Activated CD8-positive, alpha-beta memory T cell treated with anti-CD3 and anti-CD28 coated beads, Interleukin-2, amount 50 U/mL, for 4 hours (primary cell): ENCODE results near the gene PI4KB.

Experiments
- DNase-seq: peaks from one replicate; pipeline ENCODE4 v3.0.0-alpha.2; 2020

The PI4KB gene

DNA sequence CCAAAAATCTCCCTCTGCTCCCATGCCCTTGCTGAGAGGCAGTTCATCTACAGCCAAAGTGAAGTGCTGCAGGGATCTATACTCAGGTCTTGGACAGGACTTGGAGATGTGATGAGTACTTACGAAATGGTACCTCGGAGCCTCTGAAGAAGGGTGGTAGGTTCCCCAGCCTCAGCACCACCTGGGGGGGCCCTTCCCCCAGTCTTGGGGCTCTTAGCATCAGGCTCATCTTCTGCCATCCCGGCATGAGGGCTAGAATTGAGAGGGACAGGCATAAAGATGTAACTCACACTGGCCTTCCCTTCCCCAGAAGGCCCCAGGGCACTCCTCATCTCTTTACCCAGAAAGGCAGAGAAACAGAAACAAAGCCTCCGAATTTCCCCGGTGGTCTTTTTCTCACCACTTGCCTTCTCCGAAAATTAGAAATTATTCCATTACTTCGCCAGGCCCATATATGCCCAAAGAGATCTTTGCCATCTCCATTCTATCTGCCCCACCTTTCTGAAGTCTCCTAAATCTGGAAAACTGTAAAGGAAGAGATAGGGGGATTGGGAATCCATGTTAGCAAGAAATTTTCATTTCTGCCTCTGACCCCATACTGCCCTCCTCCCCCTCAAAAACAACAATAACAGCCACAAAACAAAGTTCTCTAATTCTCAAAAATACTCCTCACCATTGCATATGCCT is 19.0 kb upstream of the PI4KB start:
- no peak for DNase-seq

DNA sequence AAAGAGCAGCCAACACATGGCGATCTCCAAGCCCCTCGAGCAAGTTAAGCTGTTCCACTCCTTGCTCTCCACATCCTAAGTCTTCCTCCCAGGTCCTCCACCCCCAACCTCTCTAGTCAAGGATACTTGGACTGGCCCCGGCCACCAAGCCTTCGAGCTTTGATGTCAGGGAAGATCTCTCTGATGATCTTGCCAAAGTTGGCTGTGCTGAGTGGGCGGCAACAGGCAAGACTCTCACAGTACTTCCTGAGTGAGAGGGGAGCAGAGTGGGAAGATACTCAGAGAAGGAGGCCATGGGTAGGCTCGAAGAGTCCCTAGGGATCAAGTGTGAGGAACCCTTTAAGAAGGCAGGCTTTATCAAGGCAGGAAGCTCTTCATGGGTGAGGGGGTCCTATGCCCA is 17.1 kb upstream of the PI4KB start:
- DNase-seq: no peak

DNA sequence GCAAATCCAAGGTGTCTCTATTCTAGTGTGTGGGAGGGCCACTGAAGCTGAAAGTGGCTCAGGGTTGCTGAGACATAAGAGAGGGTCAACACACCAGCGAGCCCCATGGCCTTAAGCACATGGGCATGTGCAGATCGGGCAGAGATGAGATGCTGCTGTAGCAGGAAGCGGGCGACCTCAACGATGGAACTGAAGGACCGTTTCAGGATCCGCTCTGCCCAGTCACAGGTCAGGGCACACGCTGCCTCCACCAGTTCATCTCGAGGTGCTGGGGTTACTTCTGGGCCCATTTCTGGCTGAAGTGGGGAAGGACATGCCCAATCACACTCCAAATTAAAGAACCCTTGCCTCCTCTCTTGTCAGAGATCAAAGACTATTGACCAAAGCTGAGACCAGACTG is 16.4 kb upstream of the PI4KB start:
- DNase-seq: no peak

DNA sequence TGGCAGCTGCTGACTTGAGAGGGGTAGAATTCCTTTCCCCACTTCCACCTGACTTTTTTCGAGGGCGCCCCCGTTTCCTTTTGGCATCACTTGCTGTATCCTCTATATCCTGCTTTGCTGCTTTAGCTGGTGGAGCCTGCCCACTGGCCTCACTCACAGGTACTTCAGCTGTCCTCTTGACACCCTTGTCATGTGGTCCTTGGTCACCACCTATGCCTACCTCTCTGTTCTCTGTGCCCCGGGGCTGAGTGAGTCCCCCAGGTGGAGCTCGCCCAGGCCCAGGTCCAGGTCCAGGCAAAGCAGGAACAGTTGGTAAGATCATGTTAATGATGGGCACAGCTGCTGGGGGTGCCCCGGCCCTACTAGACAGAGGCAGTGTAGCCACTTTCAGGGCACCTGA is 15.4 kb upstream of the PI4KB start:
- DNase-seq: no peak

DNA sequence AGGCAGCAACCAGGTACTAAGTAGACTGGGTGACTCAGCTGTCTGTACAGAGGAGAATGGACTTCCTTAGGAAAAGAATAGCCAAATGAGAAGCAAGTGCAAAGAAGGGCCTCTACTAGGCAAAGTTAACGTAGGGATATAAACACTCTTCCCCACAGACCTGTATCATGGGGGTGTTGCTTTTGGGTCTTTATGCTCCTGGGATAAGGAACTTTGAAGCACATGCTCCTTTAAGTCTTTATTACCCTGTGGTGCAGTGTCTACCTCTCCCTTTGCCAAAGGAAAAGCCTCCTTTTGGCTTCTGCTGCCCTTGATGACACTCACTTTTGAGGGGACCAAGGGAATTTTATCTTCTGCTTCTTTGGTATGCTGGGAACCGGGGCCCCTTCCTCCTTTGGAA is 14.8 kb upstream of the PI4KB start:
- DNase-seq: no peak

DNA sequence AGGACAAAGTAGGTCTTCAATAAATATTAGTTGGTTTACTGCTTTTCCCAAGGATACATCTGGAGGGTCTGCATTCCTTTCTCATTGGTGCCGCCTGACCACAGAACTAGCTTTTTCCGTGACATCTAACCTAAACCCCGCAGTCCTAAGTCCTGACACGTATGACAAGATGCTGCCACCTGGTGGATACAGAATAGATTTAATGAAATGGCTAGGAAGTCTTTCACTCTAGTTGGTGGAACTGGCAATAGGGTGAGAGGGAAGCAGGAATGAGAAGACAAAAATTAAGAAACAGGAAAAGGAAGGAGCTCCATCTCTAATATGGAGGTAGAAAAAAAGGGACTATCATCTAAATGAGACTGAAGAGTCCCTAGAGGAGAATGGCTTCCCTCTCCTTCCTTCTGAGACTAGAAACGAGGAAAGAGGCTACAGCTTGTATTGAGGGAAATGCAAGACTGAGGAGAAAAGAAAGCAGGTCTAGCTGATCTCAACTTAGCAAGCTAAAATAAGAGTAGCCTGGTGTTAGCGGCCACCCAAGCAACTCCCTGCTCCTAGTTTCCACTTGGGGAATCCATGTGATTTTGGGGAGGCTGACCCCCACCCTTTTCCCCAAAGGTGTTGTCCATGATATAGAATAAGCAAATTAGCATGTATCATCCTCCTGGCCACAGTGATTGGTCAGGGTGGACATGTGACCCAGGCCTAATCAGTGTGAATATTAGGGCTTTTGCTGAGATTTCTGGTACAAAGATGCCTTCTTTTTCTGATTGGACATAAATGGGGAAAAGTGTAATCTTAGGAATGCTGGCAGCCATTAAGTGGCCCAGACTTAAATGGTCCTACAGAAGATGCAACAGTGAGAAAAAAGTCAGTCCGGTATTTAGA is 13.9 kb upstream of the PI4KB start:
- peak; percentile 38 for DNase-seq

DNA sequence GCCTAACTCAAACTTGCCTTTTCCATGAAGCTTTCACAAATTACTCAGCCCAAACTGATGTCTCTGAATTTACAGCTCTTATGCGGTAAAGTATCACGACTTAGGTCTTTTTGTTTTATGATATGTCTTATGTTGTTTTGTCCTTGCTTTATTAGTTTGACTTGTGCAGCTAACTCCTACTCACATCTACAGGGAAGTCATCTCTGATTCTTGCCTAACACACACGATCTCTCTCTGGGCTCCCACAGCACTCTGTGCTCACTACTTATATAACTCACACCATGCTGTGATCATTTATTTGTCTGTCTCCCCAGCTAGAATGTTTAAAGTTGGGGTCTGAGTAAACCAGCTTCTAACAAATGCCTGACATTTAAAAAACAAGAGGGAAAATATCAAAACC is 9.3 kb upstream of the PI4KB start:
- DNase-seq: no peak

DNA sequence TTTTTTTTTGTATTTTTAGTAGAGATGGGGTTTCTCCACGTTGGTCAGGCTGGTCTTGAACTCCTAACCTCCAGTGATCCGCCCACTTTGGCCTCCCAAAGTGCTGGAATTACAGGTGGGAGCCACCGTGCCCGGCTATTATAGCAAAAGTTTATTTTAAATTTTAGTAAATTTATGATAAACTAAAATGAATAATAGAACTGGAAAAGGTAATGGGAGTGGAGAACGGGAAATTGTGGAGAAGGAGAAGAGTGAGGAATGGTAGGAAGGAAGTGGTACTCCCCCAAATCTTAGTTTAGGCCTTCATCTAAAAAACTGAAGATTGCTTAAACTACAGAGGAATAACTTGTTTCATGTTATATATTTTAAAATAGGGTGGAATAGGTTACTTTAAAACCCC is 7.6 kb upstream of the PI4KB start:
- DNase-seq: no peak

DNA sequence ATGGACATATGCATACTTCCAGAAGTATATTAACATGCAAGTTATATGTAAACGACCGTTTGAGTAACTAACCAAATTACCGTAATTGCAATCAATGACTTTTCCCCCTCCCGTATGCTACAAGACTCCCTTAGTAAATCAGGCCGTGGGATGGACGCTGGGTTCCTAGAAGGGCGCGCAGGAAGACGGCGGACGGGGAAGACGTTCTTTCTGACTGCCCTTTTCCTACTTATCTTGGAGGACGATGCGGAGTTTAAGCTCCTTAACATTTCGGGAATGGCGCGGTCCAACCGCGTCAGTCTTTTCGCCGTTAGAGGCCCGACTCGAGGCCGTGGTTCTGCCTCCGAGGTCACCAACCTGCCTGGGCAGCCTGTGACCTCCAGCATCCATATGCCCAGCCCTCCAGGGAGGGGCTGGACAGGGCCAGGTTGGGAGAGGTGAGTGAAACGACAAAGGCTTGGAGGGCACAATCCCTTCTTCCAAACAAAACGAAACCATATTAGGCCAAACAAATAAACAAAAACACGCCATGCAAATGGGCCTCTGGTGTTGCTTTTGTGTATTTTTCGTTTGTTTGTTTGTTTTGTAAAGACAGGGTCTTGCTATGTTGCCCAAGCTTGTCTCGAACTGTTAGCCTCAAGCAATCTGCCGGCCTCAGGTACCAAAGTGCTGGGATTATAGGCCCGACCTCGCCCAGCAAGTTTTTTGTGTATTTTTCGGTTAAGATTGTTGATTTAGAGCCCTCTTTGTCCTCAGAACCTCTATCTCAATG is 873 bp upstream of the PI4KB start:
- DNase-seq: no peak

DNA sequence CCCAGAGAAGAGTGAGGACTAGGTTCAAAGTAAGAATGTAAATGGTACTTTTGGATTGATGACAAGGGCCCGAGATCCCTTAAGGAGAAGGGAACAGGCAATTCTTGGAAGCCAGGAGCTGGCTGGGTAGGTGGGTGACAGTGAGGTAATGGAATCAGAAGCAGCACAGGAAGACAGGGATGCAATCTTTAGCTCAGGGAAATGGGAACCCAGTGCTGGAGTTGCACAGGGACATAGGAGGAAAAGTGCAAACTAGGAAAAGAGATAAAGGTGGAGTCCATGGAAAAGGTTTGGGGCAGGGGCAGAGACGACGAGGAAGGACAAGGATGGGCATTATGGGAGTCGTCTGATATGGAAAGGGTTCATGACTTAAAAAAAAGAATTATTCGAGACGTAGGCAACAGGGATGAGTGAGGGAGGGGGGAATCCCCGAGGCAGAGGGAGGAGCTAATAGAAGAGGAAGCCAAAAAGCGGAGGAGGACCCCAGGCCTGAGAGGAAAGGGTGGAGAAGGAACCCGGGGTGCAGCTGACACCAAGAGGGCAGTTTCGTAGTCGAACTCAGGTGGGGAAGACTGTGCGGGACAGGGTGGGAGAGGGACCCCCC is 495 bp downstream of the PI4KB start:
- peak; percentile 57 for DNase-seq

DNA sequence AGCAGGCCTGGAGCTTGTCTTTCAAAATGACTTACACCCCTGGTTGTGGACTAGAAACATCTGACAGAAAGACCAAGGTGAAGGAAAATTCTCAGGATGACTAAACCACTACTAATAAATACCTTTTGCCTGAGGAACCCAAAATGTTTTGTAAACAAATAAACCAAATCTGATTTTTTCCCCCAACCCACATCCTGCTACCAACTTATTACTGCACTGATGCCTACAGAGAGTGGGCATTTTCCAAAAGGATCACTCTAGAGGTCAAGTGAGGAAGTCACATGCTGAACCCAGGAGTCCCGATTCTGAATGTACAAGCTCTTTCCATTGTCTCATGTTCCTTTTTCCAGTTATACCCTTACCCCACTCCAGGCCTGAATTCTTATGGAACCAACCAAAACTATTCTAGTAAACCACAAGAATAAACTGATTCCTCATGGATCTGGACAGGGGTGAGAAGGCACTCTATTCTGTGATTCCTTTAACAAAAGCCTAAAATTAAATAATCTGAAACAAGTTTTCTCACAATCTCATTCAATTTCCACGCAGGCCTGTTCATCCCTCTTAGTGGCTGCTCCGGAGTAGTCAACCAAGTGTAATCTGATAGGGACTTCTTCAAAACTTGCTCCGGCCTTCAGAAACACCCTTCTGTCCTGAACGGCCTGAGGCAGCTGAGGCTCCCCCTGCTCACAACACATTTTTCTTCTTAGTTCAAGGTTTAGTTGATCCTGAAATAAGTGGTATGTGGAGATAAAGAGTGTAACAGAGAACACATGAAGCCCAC is 1.4 kb downstream of the PI4KB start:
- no peak for DNase-seq

DNA sequence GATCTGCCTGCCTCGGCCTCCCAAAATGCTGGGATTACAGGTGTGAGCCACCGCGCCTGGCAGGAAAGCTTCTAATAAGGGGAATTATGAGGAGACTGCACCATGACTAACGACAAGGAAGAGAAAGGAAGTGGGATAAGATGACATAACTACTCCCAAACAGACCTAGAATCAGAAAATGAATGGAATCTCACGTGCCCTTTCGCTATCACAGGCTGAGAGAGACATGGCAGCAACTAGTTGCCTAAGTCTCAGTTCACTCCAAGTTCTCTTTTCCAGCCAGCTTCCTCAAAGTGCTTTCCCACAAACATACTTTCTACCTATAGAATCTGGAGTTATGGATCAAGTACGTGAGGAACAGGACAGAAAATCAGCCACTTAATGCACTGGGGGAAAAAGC is 2.0 kb downstream of the PI4KB start:
- no peak for DNase-seq

DNA sequence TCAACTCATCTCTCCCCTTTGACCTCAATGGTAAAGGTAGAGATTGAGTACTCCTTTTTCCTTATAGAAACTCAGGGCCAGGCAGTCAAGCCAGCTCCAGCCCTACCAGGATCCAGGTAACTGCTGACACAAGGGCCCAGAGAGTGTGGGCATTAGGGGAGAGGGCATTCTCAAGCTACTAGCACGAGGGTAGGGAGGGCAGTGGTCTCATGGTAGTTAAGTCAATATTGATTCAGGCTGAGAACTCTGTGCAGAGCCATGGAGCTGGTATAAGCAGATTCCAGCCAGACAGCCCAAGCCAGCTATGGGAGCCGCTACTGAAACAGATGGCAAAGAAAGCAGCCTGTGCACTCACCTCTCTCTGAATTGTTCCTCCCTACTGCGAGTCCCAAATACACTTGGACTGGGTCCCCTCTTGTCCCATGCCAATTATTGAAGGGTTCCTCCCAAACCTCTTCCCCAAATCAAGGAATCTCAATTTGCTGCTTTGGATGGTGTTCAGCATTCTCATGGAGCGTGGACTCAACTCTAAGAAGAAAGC is 2.8 kb downstream of the PI4KB start:
- DNase-seq: no peak

DNA sequence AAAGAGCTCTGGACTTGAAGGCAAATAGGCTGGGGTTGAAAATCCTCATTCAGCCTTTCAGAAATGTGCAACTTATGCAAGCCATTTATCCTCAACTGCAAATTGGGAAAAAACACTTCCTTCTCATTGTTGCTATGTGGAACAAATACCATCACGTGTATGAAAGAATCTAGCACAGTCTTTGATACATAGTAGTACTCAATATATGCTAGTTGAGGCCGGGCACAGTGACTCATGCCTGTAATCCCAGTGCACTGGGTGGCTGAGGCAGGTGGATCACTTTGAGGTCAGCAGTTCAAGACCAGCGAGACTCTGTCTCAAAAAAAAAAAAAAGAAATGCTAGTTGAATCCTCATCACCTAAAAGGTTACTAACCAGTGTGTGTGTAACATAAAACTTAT is 8.2 kb downstream of the PI4KB start:
- no peak for DNase-seq

DNA sequence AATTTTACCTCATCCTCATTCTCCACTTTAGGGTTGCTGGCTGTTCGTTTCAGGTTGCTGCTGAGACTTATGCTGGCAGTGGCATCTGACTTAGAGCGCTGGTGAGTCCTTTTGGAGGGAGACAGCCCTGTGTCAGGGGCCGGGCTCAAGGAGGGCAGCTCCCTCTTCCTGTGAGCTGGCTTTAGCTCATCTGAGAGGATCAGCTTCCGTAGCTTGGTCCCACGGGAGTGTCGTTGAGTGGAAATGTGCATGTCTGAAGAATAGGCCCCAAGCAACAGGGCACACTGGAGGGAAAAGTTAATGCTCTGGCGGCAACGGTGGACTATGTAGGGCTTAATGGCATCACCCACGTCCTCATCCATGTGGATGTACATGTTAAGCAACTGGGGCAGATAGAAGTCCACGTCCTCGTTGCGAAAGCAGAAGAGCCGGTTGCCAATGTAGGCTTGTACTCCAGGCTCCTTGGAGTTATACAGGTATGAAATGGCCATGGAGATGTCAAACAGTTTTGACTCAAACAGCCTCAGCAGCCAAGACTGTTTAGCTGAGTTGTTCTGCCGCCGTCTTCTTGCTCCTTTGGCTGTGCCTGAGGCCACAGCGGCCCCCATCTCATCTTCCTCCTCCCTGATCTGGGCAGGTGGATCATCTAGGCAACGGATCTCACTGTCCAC is 11.5 kb downstream of the PI4KB start:
- DNase-seq: no peak

DNA sequence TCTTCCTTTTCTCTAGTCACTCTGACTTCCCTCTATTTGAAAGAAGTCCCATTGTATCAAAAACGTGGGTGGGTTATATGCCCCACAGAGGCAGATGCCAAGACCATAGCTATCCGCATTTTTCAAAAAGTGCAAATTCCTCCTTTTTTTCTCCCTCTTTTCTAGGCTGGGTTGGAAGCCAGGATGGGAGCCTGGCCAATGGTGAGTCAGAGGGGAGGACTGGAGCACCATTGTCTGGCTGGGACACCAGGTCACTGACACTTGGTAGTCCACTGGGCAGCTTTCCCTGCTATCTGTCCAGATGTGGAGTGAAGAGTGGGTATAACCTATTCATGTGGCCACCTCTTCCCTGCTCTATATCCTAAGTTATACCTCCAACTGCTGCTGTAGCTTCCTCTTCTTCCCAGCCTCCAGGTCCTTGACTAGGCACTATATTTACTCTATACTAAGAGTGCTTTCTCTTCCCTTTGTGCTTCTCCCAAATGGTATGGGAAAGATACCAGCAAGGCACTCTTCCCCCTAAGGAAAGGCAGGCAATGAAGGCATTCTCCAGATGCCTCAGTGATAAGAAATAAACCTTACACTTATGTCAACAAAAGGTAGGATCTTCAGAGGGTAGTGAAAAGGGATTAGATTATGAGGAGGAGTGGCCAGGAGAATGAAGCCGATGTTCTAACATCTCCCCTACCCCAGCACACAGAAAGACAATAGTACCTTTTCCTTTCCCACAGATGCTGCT is 12.9 kb downstream of the PI4KB start:
- no peak for DNase-seq

DNA sequence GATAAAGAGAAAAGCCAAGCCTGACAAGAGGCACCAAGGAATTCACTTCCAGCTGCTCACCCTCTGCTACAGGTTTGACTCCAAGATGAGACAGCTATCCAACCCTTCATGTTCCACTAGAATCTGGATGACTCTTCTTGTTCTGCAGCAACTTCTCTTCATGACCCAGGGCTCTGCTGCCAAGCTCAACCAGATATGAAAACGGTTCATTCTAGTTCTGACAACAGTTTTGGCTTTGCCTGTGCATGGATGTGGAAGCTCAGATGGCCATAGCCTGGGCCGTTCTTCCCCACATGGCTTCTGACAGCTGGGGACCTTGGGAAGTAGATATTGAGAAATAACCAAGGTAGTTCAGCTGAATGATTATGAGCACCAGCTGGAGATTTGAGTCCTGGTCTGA is 13.7 kb downstream of the PI4KB start:
- DNase-seq: no peak

DNA sequence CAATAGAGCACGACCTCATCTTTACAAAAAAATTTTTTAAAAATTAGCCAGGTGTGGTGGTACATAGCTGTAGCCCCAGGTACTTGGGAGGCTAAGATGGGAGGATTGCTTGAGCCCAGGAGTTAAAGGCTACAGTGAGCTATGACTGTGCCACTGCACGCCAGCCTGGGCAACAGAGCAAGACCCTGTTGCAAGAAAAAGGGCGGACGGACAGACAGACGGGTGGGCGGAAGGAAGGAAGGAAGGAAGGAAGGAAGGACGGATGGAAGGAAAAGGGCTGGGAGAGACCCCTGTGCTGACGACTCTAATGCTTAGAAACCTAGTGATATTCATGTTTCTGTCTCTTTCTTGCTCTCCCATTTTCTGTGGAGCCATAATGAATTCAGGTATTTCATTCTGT is 14.4 kb downstream of the PI4KB start:
- DNase-seq: no peak

DNA sequence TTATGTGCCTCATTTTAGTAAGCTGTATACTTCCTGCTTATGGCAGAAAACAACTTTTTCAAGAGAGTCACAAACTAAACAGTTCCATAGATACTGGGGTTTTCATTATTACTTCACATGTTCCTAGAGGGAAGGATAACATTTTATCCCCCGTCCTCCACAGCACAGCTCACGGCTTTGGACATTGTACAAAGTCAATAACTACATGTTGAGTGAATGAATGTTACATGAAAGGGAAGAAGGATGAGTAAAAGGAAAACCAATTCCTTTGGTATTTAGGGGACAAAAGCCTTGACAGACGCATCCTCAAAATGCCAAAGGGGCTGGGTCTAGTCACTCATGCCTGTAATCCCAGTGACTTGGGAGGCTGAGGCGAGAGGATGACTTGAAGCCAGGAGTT is 14.8 kb downstream of the PI4KB start:
- DNase-seq: no peak

DNA sequence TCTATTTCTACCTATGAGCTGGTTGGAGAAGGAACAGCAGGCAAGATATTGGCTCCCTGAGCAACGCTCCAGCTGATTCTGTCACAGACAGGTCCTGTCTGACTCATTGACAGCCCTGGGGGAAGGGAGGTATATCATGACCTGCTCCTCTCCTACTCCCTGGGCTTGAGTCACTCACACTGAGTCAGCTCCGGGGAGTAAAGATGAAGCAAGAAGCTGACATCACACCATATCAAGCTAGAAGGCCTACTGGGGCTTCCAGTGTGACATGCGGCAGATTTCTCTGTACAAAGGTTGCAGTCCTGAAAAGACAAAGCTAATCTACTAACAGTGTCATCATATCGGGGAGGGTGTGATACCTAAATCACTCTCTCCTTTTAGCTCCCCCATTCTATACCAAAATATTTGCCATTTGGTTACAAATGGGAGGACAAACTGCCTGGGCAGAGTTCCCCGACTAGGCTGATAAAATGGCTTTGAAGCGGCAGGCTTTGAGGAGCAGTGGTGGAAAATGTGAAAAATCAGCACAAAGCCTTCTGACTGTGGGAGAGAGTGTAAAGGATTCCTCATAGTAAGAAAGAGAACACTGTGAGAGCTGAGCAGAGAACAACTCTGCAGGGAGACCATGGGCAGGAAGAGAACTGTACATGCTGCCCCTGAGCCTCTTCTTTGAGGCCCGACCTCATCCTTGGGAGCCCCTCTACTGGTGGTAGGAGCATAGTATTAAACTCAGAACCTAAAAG is 15.5 kb downstream of the PI4KB start:
- DNase-seq: peak; percentile 79
